Immature natural killer cell (primary cell): ENCODE measurements around the gene MYH10. TPM values are rescaled to one million over a fixed set of nuclear protein-coding genes. Genes with fewer than 3 reads are reported as not detected.

ENCODE experiments used
- DNase-seq, 3 donors: peaks; one replicate each; pipeline ENCODE4 v3.0.0; 2022; ENCODE audit warnings: mixed read lengths in 1 of 3
- H3K27ac Mint-ChIP-seq, 6 donors: one replicate each; pipeline ENCODE4 v1.8.0; 2020; ENCODE audit warnings: mixed read lengths in 6 of 6, mild to moderate bottlenecking in 5 of 6, inconsistent platforms in 4 of 6, moderate library complexity in 3 of 6
- H3K27me3 Mint-ChIP-seq, 3 donors: one replicate each; pipeline ENCODE4 v1.8.0; 2020 to 2021; ENCODE audit warnings: low read depth in 3 of 3, mild to moderate bottlenecking in 3 of 3, mixed read lengths in 3 of 3, moderate library complexity in 3 of 3, inconsistent platforms in 1 of 3
- H3K36me3 Mint-ChIP-seq, 3 donors: one replicate each; pipeline ENCODE4 v1.8.0; 2020; ENCODE audit warnings: mixed read lengths in 3 of 3, inconsistent platforms in 2 of 3, mild to moderate bottlenecking in 2 of 3
- H3K4me1 Mint-ChIP-seq, 2 donors: one replicate each; pipeline ENCODE4 v1.8.0; 2020; ENCODE audit warnings: inconsistent platforms in 2 of 2, mild to moderate bottlenecking in 2 of 2, mixed read lengths in 2 of 2, moderate library complexity in 1 of 2
- H3K4me3 Mint-ChIP-seq, 5 donors: one replicate each; pipeline ENCODE4 v1.8.0; 2020; ENCODE audit warnings: mild to moderate bottlenecking in 5 of 5, mixed read lengths in 5 of 5, inconsistent platforms in 3 of 5, moderate library complexity in 3 of 5
- H3K9me3 Mint-ChIP-seq, 6 donors: one replicate each; pipeline ENCODE4 v1.8.0; 2020; ENCODE audit warnings: mild to moderate bottlenecking in 6 of 6, mixed read lengths in 6 of 6, inconsistent platforms in 4 of 6, moderate library complexity in 3 of 6
- polyA plus RNA-seq, 3 donors: library from polyadenylated mRNA; unstranded; fragments of 300-500 nt; fragmentation: Illumina TruSeq; gene quantifications; one replicate each; pipeline ENCODE4 v1.2.3, GENCODE V29; 2021

Gene MYH10
- polyA plus RNA-seq, 3 donors from 2014 or later: 0.38 to 2.6 TPM; not detected in 1

- Mint-ChIP-seq H3K36me3 (no peaks in the 10 kb centered on the region), H3K9me3 (peaks cover 0 to 1% (median 0%) of the 10 kb centered on the region in 6 donors), H3K4me1 (no peaks in the 10 kb centered on the region), H3K4me3 (no peak overlapping the region), H3K27ac (no peak overlapping the region), H3K27me3 (peaks cover 7 to 11% (median 10%) of the 10 kb centered on the region in 3 donors)
- no peak for DNase-seq
These were observed 20.0 kb downstream of the MYH10 start for GRCh38 chr17:8610558-8610957.

- H3K27me3 Mint-ChIP-seq: peaks cover 7 to 11% (median 10%) of the 10 kb centered on the region in 3 donors
- no peak overlapping the region for H3K27ac Mint-ChIP-seq
- H3K4me1 Mint-ChIP-seq: no peaks in the 10 kb centered on the region
- H3K9me3 Mint-ChIP-seq: peaks cover 0 to 1% (median 0%) of the 10 kb centered on the region in 6 donors
- no peak overlapping the region for H3K4me3 Mint-ChIP-seq
- no peaks in the 10 kb centered on the region for H3K36me3 Mint-ChIP-seq
- DNase-seq: no peak
These were observed 20.6 kb downstream of the MYH10 start for GRCh38 chr17:8609910-8610309.

GRCh38 chr17:8608001-8608400, 22.5 kb downstream of the MYH10 start:
- no peaks in the 10 kb centered on the region for H3K36me3 Mint-ChIP-seq
- H3K4me3 Mint-ChIP-seq: no peak overlapping the region
- H3K27ac Mint-ChIP-seq: no peak overlapping the region
- no peak for DNase-seq
- peaks cover 0 to 1% (median 0%) of the 10 kb centered on the region in 6 donors for H3K9me3 Mint-ChIP-seq
- H3K27me3 Mint-ChIP-seq: peaks cover 2 to 10% (median 9%) of the 10 kb centered on the region in 3 donors
- H3K4me1 Mint-ChIP-seq: no peaks in the 10 kb centered on the region

GRCh38 chr17:8606401-8606800, 24.1 kb downstream of the MYH10 start:
- Mint-ChIP-seq H3K4me1 (no peaks in the 10 kb centered on the region), H3K4me3 (no peak overlapping the region), H3K27me3 (peaks cover 2 to 10% (median 7%) of the 10 kb centered on the region in 3 donors), H3K27ac (no peak overlapping the region), H3K9me3 (peaks cover 0 to 1% (median 0%) of the 10 kb centered on the region in 6 donors), H3K36me3 (no peaks in the 10 kb centered on the region)
- DNase-seq: no peak

- Mint-ChIP-seq H3K4me1 (no peaks in the 10 kb centered on the region), H3K9me3 (no peaks in the 10 kb centered on the region), H3K27ac (no peak overlapping the region), H3K4me3 (no peak overlapping the region), H3K36me3 (no peaks in the 10 kb centered on the region), H3K27me3 (peaks cover 0 to 5% (median 3%) of the 10 kb centered on the region in 3 donors)
- DNase-seq: no peak
These were observed 27.8 kb downstream of the MYH10 start for GRCh38 chr17:8602679-8603078.

GRCh38 chr17:8599351-8600011, 31.0 kb downstream of the MYH10 start:
- Mint-ChIP-seq H3K4me3 (no peak overlapping the region), H3K9me3 (no peaks in the 10 kb centered on the region), H3K27ac (no peak overlapping the region), H3K27me3 (peaks cover 0 to 1% (median 0%) of the 10 kb centered on the region in 3 donors), H3K4me1 (no peaks in the 10 kb centered on the region), H3K36me3 (no peaks in the 10 kb centered on the region)
- DNase-seq: no peak

- Mint-ChIP-seq H3K27me3 (peaks cover 0 to 1% (median 0%) of the 10 kb centered on the region in 3 donors), H3K36me3 (no peaks in the 10 kb centered on the region), H3K9me3 (no peaks in the 10 kb centered on the region), H3K4me1 (no peaks in the 10 kb centered on the region), H3K27ac (no peak overlapping the region), H3K4me3 (no peak overlapping the region)
- DNase-seq: no peak
These were observed 31.6 kb downstream of the MYH10 start for GRCh38 chr17:8598913-8599312.

- H3K36me3 Mint-ChIP-seq: no peaks in the 10 kb centered on the region
- H3K27ac Mint-ChIP-seq: no peak overlapping the region
- DNase-seq: no peak
- H3K4me1 Mint-ChIP-seq: no peaks in the 10 kb centered on the region
- no peaks in the 10 kb centered on the region for H3K9me3 Mint-ChIP-seq
- H3K27me3 Mint-ChIP-seq: peaks cover 2 to 8% (median 6%) of the 10 kb centered on the region in 3 donors
- no peak overlapping the region for H3K4me3 Mint-ChIP-seq
These were observed 36.7 kb downstream of the MYH10 start for GRCh38 chr17:8593830-8594229.

GRCh38 chr17:8593276-8593675, 37.2 kb downstream of the MYH10 start:
- no peak overlapping the region for H3K4me3 Mint-ChIP-seq

GRCh38 chr17:8588877-8589554, 41.5 kb downstream of the MYH10 start:
- Mint-ChIP-seq H3K27ac (no peak overlapping the region), H3K36me3 (no peaks in the 10 kb centered on the region), H3K27me3 (peaks cover 2 to 15% (median 4%) of the 10 kb centered on the region in 3 donors), H3K4me1 (no peaks in the 10 kb centered on the region), H3K4me3 (no peak overlapping the region), H3K9me3 (no peaks in the 10 kb centered on the region)
- DNase-seq: no peak

More at GRCh38 chr17:8593276-8593675, 37.2 kb downstream of the MYH10 start:
- H3K27me3 Mint-ChIP-seq: peaks cover 2 to 8% (median 6%) of the 10 kb centered on the region in 3 donors
- H3K27ac Mint-ChIP-seq: no peak overlapping the region
- H3K9me3 Mint-ChIP-seq: no peaks in the 10 kb centered on the region
- DNase-seq: no peak
- no peaks in the 10 kb centered on the region for H3K4me1 Mint-ChIP-seq
- H3K36me3 Mint-ChIP-seq: no peaks in the 10 kb centered on the region

- no peak overlapping the region for H3K27ac Mint-ChIP-seq
These were observed 43.8 kb downstream of the MYH10 start for GRCh38 chr17:8586766-8587165.

GRCh38 chr17:8585911-8586310, 44.6 kb downstream of the MYH10 start:
- Mint-ChIP-seq H3K36me3 (no peaks in the 10 kb centered on the region), H3K4me1 (no peaks in the 10 kb centered on the region), H3K9me3 (no peaks in the 10 kb centered on the region), H3K27me3 (peaks cover 0 to 10% (median 2%) of the 10 kb centered on the region in 3 donors), H3K27ac (no peak overlapping the region), H3K4me3 (no peak overlapping the region)
- DNase-seq: no peak

More at GRCh38 chr17:8586766-8587165, 43.8 kb downstream of the MYH10 start:
- H3K27me3 Mint-ChIP-seq: peaks cover 0 to 11% (median 2%) of the 10 kb centered on the region in 3 donors
- no peaks in the 10 kb centered on the region for H3K36me3 Mint-ChIP-seq
- DNase-seq: no peak
- H3K4me1 Mint-ChIP-seq: no peaks in the 10 kb centered on the region
- no peaks in the 10 kb centered on the region for H3K9me3 Mint-ChIP-seq
- no peak overlapping the region for H3K4me3 Mint-ChIP-seq

- H3K4me1 Mint-ChIP-seq: no peaks in the 10 kb centered on the region
- H3K36me3 Mint-ChIP-seq: no peaks in the 10 kb centered on the region
- no peaks in the 10 kb centered on the region for H3K9me3 Mint-ChIP-seq
- H3K27me3 Mint-ChIP-seq: peaks cover 0 to 10% (median 3%) of the 10 kb centered on the region in 3 donors
- DNase-seq: no peak
- H3K4me3 Mint-ChIP-seq: no peak overlapping the region
- no peak overlapping the region for H3K27ac Mint-ChIP-seq
These were observed 46.6 kb downstream of the MYH10 start for GRCh38 chr17:8583954-8584353.

GRCh38 chr17:8580952-8581658, 49.4 kb downstream of the MYH10 start:
- H3K9me3 Mint-ChIP-seq: no peaks in the 10 kb centered on the region
- peaks cover 0 to 5% (median 3%) of the 10 kb centered on the region in 3 donors for H3K27me3 Mint-ChIP-seq
- no peaks in the 10 kb centered on the region for H3K4me1 Mint-ChIP-seq
- no peak overlapping the region for H3K27ac Mint-ChIP-seq
- no peaks in the 10 kb centered on the region for H3K36me3 Mint-ChIP-seq
- no peak overlapping the region for H3K4me3 Mint-ChIP-seq
- no peak for DNase-seq
